ENCODE data around the gene OR8K3.

Gene OR8K3

DNA sequence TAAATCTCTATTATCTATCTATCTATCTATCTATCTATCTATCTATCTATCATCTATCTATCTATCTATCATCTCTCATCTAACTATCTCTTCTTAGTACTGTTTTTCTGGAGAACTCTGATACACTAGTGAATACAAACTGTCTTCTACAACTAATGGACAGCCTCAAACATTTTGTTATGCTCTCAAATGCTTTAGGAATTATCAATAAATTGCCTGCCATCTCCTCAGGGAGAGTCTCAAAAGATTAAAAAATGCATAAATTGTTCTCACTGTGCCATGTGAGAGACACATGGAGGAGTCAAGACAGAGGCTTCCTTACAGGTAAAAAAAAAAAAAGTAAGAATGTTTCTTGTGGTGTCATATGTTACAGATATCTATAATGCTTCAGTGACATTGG lies at the start of gene OR8K3:
Gene OR8K3 (plus strand): TSS at position 301 of the 400 bp plus-strand sequence. CDS start 3,163 bp downstream, outside the sequence.
- no peak for DNase-seq

DNA sequence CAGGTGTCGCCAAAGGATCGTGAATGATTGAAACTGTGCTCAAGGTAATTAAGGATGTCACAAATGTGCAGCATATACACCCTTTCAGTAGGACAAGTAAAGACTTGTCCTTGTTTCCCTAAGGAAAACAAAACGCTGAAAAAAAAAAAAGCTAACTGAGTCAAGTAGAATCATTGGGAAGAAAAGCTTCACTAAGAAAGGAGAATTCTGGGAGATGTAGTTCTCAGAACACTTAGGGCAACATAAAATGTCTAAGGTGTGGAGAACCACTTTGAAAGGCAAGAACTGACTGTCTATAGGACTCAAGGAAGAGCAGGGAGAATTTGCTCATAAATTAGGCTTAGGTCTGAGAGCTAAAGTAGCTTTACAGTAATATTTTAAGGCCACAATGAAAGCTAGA lies 43.9 kb upstream of the OR8K3 start:
- DNase-seq, result no peak

DNA sequence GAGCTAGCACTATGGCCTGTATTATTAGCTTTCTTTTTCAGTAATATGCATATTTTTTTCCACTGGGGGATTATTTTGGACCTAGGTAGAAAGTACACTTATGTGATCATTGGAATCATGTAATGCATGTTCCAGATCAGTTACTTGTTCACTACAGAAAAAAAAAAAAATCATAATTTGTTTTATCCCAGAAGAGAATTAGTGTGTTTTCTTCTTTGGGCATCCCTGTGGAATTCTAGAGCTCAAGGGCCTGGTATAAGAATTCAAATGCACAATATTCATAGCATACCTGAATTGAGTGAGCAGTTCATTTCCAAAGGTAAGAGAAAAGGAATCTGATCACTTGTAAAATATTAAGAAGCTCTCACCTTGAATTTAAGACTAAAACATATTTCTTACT lies 41.1 kb upstream of the OR8K3 start, which contains the start of gene OR5T1:
Gene OR5T1 (plus strand): TSS at position 301 of the 400 bp plus-strand sequence. CDS start 1,485 bp downstream, outside the sequence.
- DNase-seq, result no peak

DNA sequence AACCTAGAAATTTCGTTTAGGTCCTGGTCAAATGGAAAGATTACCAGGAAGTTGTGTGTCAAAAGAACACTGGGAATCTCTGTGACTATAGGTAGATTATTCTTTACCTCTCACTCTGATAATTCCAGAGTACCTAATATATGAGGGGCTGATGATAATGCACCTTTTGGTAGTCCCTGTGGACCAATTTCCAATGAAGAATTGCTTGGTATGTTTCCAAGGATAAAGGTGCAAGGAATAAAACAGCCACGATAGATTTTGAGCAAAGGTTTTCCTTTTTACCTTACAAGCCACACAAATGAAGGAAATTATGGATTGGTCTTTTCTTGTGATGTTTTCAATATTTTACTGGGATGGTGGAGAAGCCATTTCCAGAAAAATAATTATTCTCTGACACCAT lies 22.8 kb upstream of the OR8K3 start, which contains the start of gene OR8H1:
Gene OR8H1 (minus strand): TSS at position 101 of the 400 bp plus-strand sequence. CDS start 1,192 bp downstream, outside the sequence.
- no peak for DNase-seq

DNA sequence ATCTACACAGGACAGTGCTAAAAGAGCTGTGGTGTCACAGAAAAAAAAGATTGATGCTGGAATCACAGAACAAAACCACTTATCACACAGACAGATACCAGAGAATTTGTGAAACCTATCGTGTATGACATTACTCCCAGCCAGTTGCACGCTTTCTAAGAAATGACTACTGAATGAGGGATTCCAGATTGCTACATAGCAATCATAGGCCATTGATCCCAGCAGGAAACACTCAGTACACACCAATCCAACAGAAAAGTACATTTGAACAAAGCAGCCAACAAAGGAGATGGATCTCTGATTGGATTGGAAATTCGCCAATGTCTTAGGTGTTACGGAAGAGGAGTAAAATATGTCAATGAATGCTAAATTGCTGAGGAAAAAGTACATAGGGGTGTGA lies 18.0 kb upstream of the OR8K3 start:
- DNase-seq, result no peak

DNA sequence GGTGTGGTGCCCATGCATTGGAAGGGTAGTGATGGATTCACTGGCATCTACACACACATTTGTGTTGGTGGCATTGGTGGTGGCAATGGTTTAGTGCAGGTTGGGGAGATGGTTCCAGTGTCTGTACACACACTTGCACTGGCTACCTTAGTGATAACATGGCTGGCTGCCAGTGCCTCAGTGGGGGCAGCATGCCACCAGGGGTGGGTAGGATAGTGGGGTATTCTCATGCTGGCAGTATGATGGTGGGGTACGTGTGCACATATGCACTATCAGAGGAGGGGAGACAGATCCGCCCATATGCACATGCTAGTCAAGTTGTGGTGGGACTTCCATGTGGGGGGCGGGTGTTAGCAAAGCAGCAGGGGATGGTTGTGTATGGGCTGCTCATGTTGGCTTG lies 7.1 kb upstream of the OR8K3 start:
- DNase-seq, result no peak

DNA sequence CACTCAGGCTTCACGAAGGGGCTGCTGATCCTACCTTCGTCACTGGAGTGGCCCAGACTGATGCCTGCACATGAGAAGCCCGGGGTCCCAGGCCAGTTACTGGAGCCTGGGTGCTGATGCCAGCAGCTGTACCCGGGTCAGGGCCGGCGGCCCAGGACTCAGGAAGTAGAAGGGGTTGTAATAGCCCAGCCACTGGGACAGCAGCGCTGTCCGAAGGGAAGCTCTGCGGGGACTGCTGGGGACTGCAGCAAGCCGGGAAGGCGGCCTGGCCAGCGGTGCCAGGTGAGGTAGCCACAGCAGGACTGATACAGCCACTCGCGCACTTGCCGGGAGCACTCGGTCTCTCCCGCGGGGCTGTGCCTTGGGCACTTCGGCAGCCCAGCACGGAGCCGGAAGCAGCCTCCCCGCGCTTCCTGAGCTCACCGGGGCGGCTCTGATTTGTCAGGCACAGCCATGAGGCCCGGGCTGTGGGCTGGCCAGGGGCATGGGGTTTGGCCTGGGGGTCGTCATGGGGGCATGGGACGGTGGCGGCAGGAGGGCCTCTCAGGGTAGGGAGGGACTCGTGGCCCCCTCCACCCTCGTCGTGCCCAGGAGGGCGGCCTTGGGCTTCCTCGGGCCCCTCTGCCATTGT lies 17.0 kb downstream of the OR8K3 start:
- DNase-seq, result no peak

DNA sequence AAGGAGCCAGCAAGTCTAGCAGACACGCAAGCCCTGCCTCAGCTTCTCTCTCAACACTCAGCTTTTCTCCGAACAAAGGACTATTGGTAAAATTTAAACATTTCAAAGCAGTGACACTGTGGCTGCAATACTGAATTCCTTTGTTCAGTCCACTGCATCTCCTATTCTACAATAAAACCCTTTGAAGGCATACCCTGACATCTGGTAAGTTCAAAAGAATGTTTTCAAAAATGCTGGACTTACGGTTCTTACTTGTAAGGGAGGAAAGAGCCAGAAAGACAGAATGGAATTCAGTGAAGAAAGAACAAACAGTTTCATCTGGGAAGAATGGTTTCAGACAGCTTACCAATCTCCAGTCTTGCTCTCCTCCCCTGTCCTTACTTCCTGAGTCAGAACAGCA lies 18.2 kb downstream of the OR8K3 start:
- DNase-seq, result no peak

DNA sequence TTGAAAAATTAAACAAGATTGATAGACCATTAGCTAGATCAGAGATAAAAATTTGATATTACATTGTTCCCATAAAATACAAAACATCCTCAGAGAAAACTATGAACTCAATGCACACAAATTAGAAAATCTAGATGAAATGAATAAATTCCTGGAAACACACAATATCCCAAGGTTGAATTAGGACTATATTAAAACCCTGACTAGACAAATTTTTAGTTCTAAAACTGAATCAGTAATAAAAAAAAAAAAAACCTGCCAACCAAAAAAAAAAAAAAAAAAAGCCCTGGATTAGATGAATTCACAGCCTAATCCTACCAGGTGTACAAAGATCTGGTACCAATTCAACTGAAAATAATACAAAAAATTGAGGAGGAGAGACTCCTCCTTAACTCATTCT lies 25.3 kb downstream of the OR8K3 start:
- no peak for DNase-seq

DNA sequence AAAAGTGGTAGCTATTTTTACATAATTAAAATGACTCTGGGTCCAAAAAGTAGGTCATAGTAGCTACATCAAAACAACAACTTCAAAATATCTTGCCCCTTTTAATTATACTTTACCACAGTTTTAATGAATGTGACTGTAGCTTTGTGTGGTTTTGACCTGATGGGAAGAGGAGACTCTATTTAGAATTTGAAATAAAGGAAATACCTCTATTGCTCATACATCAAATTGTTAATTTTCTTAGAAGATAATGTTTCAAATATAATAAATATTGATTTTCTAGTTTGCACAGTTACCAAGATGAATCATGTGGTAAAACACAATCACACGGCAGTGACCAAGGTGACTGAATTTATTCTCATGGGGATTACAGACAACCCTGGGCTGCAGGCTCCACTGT lies 30.8 kb downstream of the OR8K3 start, which contains the start of gene OR8K1:
Gene OR8K1 (plus strand): TSS at position 301 of the 400 bp plus-strand sequence. CDS start 0 bp downstream, at position 301.
- no peak for DNase-seq

DNA sequence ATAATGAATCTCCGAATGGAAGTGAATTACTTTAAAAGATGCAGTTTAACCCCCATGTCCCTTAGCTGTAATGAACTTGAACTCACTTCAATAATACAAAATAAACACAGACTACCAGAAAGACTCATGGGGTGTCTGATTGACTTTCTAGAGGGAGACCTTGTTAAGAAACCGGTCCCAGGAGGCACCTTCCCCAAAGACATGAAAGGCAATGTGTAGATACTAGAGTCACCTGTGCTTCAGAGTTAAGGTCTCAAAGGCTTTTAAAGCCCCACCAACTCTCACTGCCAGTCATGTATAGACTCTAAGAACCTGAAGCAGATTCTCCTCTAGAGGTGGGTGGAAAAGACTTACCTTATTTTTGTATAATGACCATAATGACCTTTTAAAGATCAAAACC lies 39.0 kb downstream of the OR8K3 start, which contains the start of gene OR8J1:
Gene OR8J1 (plus strand): TSS at position 301 of the 400 bp plus-strand sequence. CDS start 5,956 bp downstream, outside the sequence.
- no peak for DNase-seq
